Stimulated activated naive B cell treated with anti-CD40 and anti-IgM and Interleukin-4, amounts not matched to agents 10 μg/mL and 1 μg/mL and 100 μg/mL, for 72 hours (primary cell): ENCODE data around the gene KRTAP4-2.
"Not testable (repeated sequence)": the region's sequence is repeated elsewhere in the genome, so short reads cannot be mapped to it uniquely, and the experiment has no call there.

Experiments used
- ATAC-seq, 2 donors: fragments of 150-1000 bp; cut with Tn5 transposase; replicated peaks; 2 replicates each; pipeline ENCODE4 v1.10.0; 2021; ENCODE audit warnings: moderate library complexity in 1 of 2
- DNase-seq: peaks from one replicate; pipeline ENCODE4 v3.0.0; 2021
- H3K27ac Mint-ChIP-seq: one replicate; pipeline ENCODE4 v1.8.0; 2022; ENCODE audit warnings: mild to moderate bottlenecking, mixed read lengths
- H3K27me3 Mint-ChIP-seq, 2 donors: one replicate each; pipeline ENCODE4 v1.8.0; 2022; ENCODE audit warnings: mixed read lengths in 2 of 2
- H3K36me3 Mint-ChIP-seq, 2 donors: one replicate each; pipeline ENCODE4 v1.8.0; 2022; ENCODE audit warnings: mixed read lengths in 2 of 2, mild to moderate bottlenecking in 1 of 2
- H3K4me1 Mint-ChIP-seq, 2 donors: one replicate each; pipeline ENCODE4 v1.8.0; 2022; ENCODE audit warnings: mixed read lengths in 2 of 2, mild to moderate bottlenecking in 1 of 2
- H3K4me3 Mint-ChIP-seq, 2 donors: one replicate each; pipeline ENCODE4 v1.8.0; 2022; ENCODE audit warnings: mild to moderate bottlenecking in 2 of 2, mixed read lengths in 2 of 2, moderate library complexity in 1 of 2
- H3K9me3 Mint-ChIP-seq, 2 donors: one replicate each; pipeline ENCODE4 v1.8.0; 2022; ENCODE audit warnings: mixed read lengths in 2 of 2, mild to moderate bottlenecking in 1 of 2

Gene KRTAP4-2

GRCh38 chr17:41147531-41148204 is 30.4 kb downstream of the KRTAP4-2 start:
- no peak for ATAC-seq

DNA sequence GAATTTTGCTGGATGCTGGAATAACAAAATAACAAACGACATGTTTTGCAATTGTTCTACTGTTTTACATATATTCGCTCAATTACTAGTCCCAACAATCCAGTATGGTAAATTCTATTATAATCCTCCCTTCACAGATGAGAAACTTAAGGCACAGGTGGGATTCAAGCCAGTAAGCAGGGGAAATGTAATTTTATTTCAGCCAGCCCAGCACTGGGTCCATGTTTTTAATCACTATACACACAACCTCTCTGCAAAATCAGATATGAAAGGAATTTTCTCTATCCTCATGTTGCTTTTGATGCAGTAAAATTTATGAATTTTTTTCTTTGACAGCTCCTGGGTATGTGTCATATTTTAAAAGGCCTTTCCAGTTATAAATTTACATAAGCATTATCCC is 32.8 kb downstream of the KRTAP4-2 start:
- H3K27ac Mint-ChIP-seq: no peak overlapping the region
- DNase-seq (no peak), ATAC-seq (no peak)
- H3K4me3 Mint-ChIP-seq: no peak overlapping the region
- peaks cover 15 to 31% of the 10 kb centered on the region in 2 donors for H3K36me3 Mint-ChIP-seq
- peaks cover 20 to 25% of the 10 kb centered on the region in 2 donors for H3K9me3 Mint-ChIP-seq
- no peaks in the 10 kb centered on the region for H3K27me3 Mint-ChIP-seq
- peaks cover 6 to 10% of the 10 kb centered on the region in 2 donors for H3K4me1 Mint-ChIP-seq

More at GRCh38 chr17:41147531-41148204, 30.4 kb downstream of the KRTAP4-2 start:
- Mint-ChIP-seq H3K4me3 (no peak overlapping the region), H3K4me1 (peaks cover 6% of the 10 kb centered on the region in 2 donors), H3K36me3 (peaks cover 10 to 13% of the 10 kb centered on the region in 2 donors), H3K9me3 (peaks cover 13 to 14% of the 10 kb centered on the region in 2 donors), H3K27me3 (no peaks in the 10 kb centered on the region), H3K27ac (no peak overlapping the region)
- DNase-seq: no peak

- Mint-ChIP-seq H3K27me3 (peaks cover 0 to under 1% of the 10 kb centered on the region in 2 donors), H3K36me3 (peaks cover 15 to 32% of the 10 kb centered on the region in 2 donors), H3K4me3 (no peak overlapping the region), H3K9me3 (peaks cover 20 to 25% of the 10 kb centered on the region in 2 donors), H3K4me1 (peaks cover 6 to 10% of the 10 kb centered on the region in 2 donors), H3K27ac (no peak overlapping the region)
- DNase-seq (no peak), ATAC-seq (no peak)
Observed at GRCh38 chr17:41144846-41145245, 33.2 kb downstream of the KRTAP4-2 start.

- ATAC-seq (no peak), DNase-seq (no peak)
- Mint-ChIP-seq H3K9me3 (peaks cover 27 to 43% of the 10 kb centered on the region in 2 donors), H3K27ac (no peak overlapping the region), H3K36me3 (peaks cover 19 to 52% of the 10 kb centered on the region in 2 donors), H3K4me1 (peaks cover 0 to 8% of the 10 kb centered on the region in 2 donors), H3K4me3 (no peak overlapping the region), H3K27me3 (peaks cover 0 to 4% of the 10 kb centered on the region in 2 donors)
Observed at GRCh38 chr17:41141361-41141760, 36.7 kb downstream of the KRTAP4-2 start.

DNA sequence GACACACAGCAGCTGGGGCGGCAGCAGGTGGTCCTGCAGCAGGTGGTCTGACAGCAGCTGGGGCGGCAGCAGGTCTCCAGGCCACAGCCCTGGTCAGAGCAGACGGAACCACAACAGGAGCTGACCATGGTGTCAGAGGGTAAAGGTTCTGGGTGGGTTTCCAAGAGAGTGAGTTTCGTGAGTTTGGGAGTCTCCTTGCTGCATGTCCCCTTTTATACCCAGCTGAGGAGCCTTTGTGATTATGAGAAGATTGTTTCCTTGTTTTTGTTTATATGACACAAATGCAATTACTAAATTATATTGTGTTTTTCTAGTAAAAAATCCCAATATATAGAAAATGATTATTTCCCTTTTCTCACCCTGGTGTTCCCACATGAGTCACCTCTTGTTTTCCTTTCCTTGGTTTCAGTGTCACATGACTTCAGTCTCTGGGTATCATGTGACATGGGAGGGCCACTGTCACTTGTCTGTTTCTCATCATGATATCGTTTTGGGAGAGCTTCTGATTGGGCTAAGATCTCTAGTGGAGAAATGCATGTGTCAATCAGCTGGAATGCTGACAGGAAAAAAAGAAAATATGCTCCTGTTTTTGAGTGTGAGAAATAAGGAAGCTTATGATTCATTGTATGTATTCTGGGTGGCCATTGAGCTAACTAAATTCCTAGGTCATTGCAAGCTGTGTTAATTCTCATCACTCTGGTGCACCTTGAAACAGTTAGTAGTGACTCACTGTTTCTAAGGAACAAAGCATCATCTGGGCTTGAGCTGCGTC is 37.5 kb downstream of the KRTAP4-2 start, which contains the start of gene KRTAP4-6:
KRTAP4-6 (minus strand) TSS at position 185 of the 772 bp plus-strand sequence; CDS start at position 128, 57 bp downstream.
- no peak for DNase-seq
- Mint-ChIP-seq H3K27ac (no peak within 1 kb of the TSS), H3K9me3 (peaks cover 28 to 43% of the 10 kb centered on the region in 2 donors)

DNA sequence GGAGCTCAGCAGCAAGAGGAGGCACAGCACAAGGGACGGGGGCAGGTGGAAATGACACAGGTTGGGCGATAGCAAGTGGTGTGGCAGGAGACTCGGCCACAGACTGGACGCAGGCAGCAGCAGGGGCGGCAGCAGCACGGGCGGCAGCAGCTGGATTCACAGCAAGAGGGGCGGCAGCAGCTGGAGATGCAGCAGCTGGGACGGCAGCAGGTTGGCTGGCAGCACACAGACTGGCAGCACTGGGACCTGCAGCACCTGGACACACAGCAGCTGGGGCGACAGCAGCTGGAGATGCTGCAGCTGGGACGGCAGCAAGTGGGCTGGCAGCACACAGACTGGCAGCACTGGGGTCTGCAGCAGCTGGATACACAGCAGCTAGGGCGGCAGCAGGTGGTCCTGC is 38.2 kb downstream of the KRTAP4-2 start:
- H3K27me3 Mint-ChIP-seq, DNase-seq, H3K27ac Mint-ChIP-seq, H3K4me3 Mint-ChIP-seq, H3K4me1 Mint-ChIP-seq, ATAC-seq: not testable (repeated sequence)
- Mint-ChIP-seq H3K9me3 (peaks cover 28 to 43% of the 10 kb centered on the region in 2 donors), H3K36me3 (peaks cover 16 to 52% of the 10 kb centered on the region in 2 donors)

More for the DNA sequence above, 37.5 kb downstream of the KRTAP4-2 start, which contains the start of gene KRTAP4-6:
- peaks cover 19 to 52% of the 10 kb centered on the region in 2 donors for H3K36me3 Mint-ChIP-seq
- no peak within 1 kb of the TSS for H3K4me3 Mint-ChIP-seq
- H3K4me1 Mint-ChIP-seq: peaks cover 0 to 8% of the 10 kb centered on the region in 2 donors
- peaks cover 0 to 4% of the 10 kb centered on the region in 2 donors for H3K27me3 Mint-ChIP-seq
- ATAC-seq: peak in 1 of 2 donors; percentile 54

- Mint-ChIP-seq H3K27me3 (no peaks in the 10 kb centered on the region), H3K36me3 (peaks cover 0 to 14% of the 10 kb centered on the region in 2 donors), H3K27ac (peak overlapping the region; percentile 69), H3K4me1 (peaks cover 14 to 27% of the 10 kb centered on the region in 2 donors), H3K4me3 (no peak overlapping the region), H3K9me3 (peaks cover 7 to 14% of the 10 kb centered on the region in 2 donors)
- ATAC-seq (no peak), DNase-seq (no peak)
Observed at GRCh38 chr17:41133880-41134735, 43.9 kb downstream of the KRTAP4-2 start.

DNA sequence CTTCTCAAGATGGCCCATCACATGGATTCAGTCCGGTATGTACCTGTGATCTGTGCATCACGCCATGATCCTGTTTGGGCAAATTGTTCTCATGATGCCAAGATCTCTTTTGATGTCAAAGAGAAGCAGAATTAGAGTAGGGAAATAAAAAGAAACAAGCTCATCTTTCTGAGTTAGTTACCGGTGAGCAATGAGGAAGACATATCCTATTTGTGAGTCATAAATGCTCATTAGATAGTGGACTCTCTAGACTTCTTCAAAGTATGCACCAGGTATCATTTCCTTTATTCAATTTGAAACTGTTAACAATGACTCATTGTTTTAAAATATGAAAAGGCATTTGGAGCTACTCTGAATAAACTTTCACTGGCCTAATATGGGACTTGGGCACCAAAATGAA is 46.0 kb downstream of the KRTAP4-2 start:
- peak; percentile 99 to 100 for ATAC-seq
- Mint-ChIP-seq H3K4me1 (peaks cover 20 to 32% of the 10 kb centered on the region in 2 donors), H3K27ac (peak overlapping the region; percentile 48), H3K9me3 (peaks cover 2 to 5% of the 10 kb centered on the region in 2 donors), H3K4me3 (peak overlapping the region in 1 of 2 donors; percentile 7), H3K27me3 (no peaks in the 10 kb centered on the region), H3K36me3 (peaks cover 0 to 1% of the 10 kb centered on the region in 2 donors)
- DNase-seq: no peak
